HepG2 (cell line): Measurements from ENCODE around the gene RPS14. TPM values are rescaled to one million over a fixed set of nuclear protein-coding genes. Genes with fewer than 3 reads are reported as not detected.
A peak's percentile ranks its signal among the peaks of the same experiment; 100 is the strongest.

Experiments used
- ARNT ChIP-seq: fragments of 450-650 bp; IDR thresholded peaks from 2 replicates; pipeline ENCODE4 v1.6.1; 2017
- ATF6 ChIP-seq: sonication (generic); formaldehyde crosslinking; conservative IDR thresholded peaks from 2 replicates; pipeline ENCODE4 v1.4.0; 2020; ENCODE audit warnings: missing genetic modification reagents
- HNF1A ChIP-seq, 2 experiments: sonication (generic) in 1 of 2; formaldehyde crosslinking in 1 of 2; IDR thresholded peaks; 2 replicates each; pipeline versions ENCODE4 v1.4.0 to v1.6.1; 2016 to 2020; ENCODE audit warnings: borderline replicate concordance in 1 of 2, low read depth in 1 of 2, mild to moderate bottlenecking in 1 of 2, missing genetic modification reagents in 1 of 2
- MXD1 ChIP-seq: sonication (generic); formaldehyde crosslinking; IDR thresholded peaks from 2 replicates; pipeline ENCODE4 v1.4.0; 2020; ENCODE audit warnings: mild to moderate bottlenecking, missing genetic modification reagents
- SALL2 ChIP-seq: sonication (generic); formaldehyde crosslinking; IDR thresholded peaks from 2 replicates; pipeline ENCODE4 v1.8.1; 2023; ENCODE audit warnings: mild to moderate bottlenecking, missing genetic modification reagents, inconsistent platforms
- SIN3A ChIP-seq: IDR thresholded peaks from 2 replicates; pipeline ENCODE4 v1.6.1; 2011; ENCODE audit warnings: low read depth, mild to moderate bottlenecking, control low read depth, low read length, borderline replicate concordance
- XRCC5 ChIP-seq: fragments of 200-400 bp; formaldehyde crosslinking; optimal IDR thresholded peaks from 2 replicates; pipeline ENCODE3; 2017; ENCODE audit warnings: mild to moderate bottlenecking, low read length
- ZFP37 ChIP-seq: sonication (generic); formaldehyde crosslinking; IDR thresholded peaks from 2 replicates; pipeline ENCODE4 v1.4.0; 2020; ENCODE audit warnings: missing genetic modification reagents, borderline replicate concordance
- ZMYM3 ChIP-seq: sonication (generic); formaldehyde crosslinking; IDR thresholded peaks from 2 replicates; pipeline ENCODE4 v1.5.1; 2020; ENCODE audit warnings: mild to moderate bottlenecking, missing genetic modification reagents
- ZMYM4 ChIP-seq: sonication (generic); formaldehyde crosslinking; IDR thresholded peaks from 2 replicates; pipeline ENCODE4 v1.8.1; 2023; ENCODE audit warnings: mild to moderate bottlenecking, missing genetic modification reagents
- ZNF3 ChIP-seq: IDR thresholded peaks from 2 replicates; pipeline ENCODE4 v1.7.0; 2017; ENCODE audit warnings: inconsistent platforms
- ZNF431 ChIP-seq: sonication (generic); formaldehyde crosslinking; IDR thresholded peaks from 2 replicates; pipeline ENCODE4 v1.9.0; 2022; ENCODE audit warnings: missing genetic modification reagents, low read depth, mild to moderate bottlenecking, borderline replicate concordance
- ZNF549 ChIP-seq: sonication (generic); formaldehyde crosslinking; IDR thresholded peaks from 2 replicates; pipeline ENCODE4 v1.5.0; 2020; ENCODE audit warnings: missing genetic modification reagents
- ZNF562 ChIP-seq: sonication (generic); formaldehyde crosslinking; IDR thresholded peaks from 2 replicates; pipeline ENCODE4 v1.8.0; 2022; ENCODE audit warnings: missing genetic modification reagents, borderline replicate concordance
- ZSCAN30 ChIP-seq: sonication (generic); formaldehyde crosslinking; IDR thresholded peaks from 2 replicates; pipeline ENCODE4 v1.5.0; 2020; ENCODE audit warnings: mild to moderate bottlenecking, missing genetic modification reagents
- polyA plus RNA-seq, 8 experiments: library from polyadenylated mRNA; depleted of rRNA in 3 of 8; stranded (reverse) in 7 of 8; unstranded in 1 of 8; fragments of >200 nt; fragmentation: Illumina TruSeq in 4 of 8; extraction: Trizol in 4 of 8; gene quantifications; 2 replicates each; pipeline versions ENCODE4 v1.2.1 to v1.2.3, GENCODE V29; 2011 to 2016; ENCODE audit warnings: low read depth in 4 of 8, missing spikeins in 1 of 8, mixed read lengths in 1 of 8; ENCODE audit not compliant: insufficient read depth in 1 of 8
- total RNA-seq, 5 experiments: library from RNA; depleted of rRNA; stranded (reverse); fragments of >200 nt; fragmentation: Illumina TruSeq; extraction: Trizol; gene quantifications; 2 replicates each; pipeline ENCODE4 v1.2.3, GENCODE V29; 2016; ENCODE audit warnings: low read depth in 1 of 5
- TF ChIP-seq, protein P1 (sequence below): IDR thresholded peaks from 2 replicates; pipeline ENCODE4 v1.6.1; 2016; ENCODE audit warnings: low read depth, borderline replicate concordance
- TF ChIP-seq, protein P2 (sequence below): sonication (generic); formaldehyde crosslinking; IDR thresholded peaks from 2 replicates; pipeline ENCODE4 v1.4.0; 2020; ENCODE audit warnings: missing genetic modification reagents

Gene RPS14
- total and polyA plus RNA-seq, 2 of the 13 experiments (the other 11 are each of a cell fraction or from before 2014, with no cell fraction given): 2,116 to 3,295 TPM

DNA sequence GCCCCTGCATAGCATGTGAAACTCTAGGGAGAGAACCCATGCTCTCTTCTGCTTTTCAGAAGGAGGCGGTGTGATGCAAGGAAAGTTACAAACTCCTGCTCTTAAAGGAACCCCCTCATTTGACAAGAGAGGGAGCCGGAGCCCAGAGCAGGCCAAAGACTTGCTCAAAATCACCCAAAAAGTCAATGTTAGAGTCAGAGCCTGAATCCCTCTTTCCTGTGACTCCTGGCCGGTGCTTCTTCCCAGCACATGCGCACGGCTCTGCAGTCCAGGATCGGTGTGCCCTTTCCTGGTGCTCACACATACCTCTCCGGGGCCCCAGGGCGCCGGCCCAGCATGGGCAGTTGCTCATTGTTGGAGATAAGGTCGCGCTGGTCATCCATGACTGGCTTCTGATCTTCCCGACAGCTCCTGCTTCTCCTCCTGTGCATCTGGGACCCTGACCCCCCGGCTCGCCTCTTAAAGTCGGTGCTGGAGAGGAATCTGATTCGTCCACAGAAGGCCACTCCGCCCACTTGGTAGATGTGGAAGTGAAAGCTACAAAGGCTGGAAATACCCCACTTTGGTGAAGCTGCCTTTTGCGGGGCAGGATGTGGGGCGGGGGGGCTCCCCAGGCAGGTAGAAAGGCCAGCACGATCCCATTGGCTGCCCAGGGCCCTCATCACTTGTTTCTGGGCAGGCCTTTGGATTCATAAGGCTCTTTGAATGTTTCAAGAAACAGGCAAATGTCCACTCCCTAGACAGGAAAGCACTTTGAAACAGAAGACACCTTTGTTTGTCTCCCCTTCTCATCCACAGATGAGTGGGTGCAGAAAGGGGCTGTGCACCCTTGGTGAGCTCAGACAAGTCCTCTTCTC lies 37.0 kb downstream of the RPS14 start, which contains the start of gene CD74 (continued):
- TF ChIP-seq SIN3A: peak; percentile 45; the same call in 1 of the 2 replicates
- TF ChIP-seq ZNF562: no peak
- TF ChIP-seq ZMYM4 (CRISPR knock-in tag): peak; percentile 74
- TF ChIP-seq ZSCAN30 (CRISPR knock-in tag): 0 out of 2 replicates have a peak, but pooled peaks have one; percentile 16
- 0 out of 2 replicates have a peak, but pooled peaks have one; percentile 20 for TF ChIP-seq ZNF549 (CRISPR knock-in tag)
- TF ChIP-seq, protein P1, sequence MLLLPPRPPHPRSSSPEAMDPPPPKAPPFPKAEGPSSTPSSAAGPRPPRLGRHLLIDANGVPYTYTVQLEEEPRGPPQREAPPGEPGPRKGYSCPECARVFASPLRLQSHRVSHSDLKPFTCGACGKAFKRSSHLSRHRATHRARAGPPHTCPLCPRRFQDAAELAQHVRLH: peak; percentile 29; the same call in 1 of the 2 replicates
- TF ChIP-seq ZNF3 (CRISPR knock-in tag): no peak
- peak; percentile 19; the same call in 1 of the 2 replicates for TF ChIP-seq ZMYM3
- TF ChIP-seq ZFP37 (CRISPR knock-in tag): no peak
- TF ChIP-seq SALL2 (CRISPR knock-in tag): peak; percentile 56
- TF ChIP-seq HNF1A (IDR thresholded peaks at IDR 0.05; ENCODE audit: low read depth): no peak
- TF ChIP-seq HNF1A (CRISPR knock-in tag; IDR thresholded peaks at IDR 0.05; ENCODE audit: borderline replicate concordance): peak; percentile 50; the same call in 1 of the 2 replicates
- TF ChIP-seq XRCC5: peak; percentile 66
- TF ChIP-seq, protein P2, sequence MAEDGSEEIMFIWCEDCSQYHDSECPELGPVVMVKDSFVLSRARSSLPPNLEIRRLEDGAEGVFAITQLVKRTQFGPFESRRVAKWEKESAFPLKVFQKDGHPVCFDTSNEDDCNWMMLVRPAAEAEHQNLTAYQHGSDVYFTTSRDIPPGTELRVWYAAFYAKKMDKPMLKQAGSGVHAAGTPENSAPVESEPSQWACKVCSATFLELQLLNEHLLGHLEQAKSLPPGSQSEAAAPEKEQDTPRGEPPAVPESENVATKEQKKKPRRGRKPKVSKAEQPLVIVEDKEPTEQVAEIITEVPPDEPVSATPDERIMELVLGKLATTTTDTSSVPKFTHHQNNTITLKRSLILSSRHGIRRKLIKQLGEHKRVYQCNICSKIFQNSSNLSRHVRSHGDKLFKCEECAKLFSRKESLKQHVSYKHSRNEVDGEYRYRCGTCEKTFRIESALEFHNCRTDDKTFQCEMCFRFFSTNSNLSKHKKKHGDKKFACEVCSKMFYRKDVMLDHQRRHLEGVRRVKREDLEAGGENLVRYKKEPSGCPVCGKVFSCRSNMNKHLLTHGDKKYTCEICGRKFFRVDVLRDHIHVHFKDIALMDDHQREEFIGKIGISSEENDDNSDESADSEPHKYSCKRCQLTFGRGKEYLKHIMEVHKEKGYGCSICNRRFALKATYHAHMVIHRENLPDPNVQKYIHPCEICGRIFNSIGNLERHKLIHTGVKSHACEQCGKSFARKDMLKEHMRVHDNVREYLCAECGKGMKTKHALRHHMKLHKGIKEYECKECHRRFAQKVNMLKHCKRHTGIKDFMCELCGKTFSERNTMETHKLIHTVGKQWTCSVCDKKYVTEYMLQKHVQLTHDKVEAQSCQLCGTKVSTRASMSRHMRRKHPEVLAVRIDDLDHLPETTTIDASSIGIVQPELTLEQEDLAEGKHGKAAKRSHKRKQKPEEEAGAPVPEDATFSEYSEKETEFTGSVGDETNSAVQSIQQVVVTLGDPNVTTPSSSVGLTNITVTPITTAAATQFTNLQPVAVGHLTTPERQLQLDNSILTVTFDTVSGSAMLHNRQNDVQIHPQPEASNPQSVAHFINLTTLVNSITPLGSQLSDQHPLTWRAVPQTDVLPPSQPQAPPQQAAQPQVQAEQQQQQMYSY: peak; percentile 93
- no peak for TF ChIP-seq ATF6
- TF ChIP-seq MXD1 (CRISPR knock-in tag): no peak
- no peak for TF ChIP-seq ARNT
- peak; percentile 38; the same call in 1 of the 2 replicates for TF ChIP-seq ZNF431 (CRISPR knock-in tag)
